ENCODE results near the gene B4GALT1. TPM values are rescaled to one million over a fixed set of nuclear protein-coding genes. Genes with fewer than 3 reads are reported as not detected.
"Not testable (repeated sequence)": the region's sequence is repeated elsewhere in the genome, so short reads cannot be mapped to it uniquely, and the experiment has no call there.

Gene B4GALT1
- total RNA-seq, 1 donor from 2014 or later, result 100 TPM

GRCh38 chr9:33167972-33168461 lies 881 bp upstream of the B4GALT1 start:
- peak in 1 of 2 donors; percentile 70 for DNase-seq (ENCODE audit: low spot score in 2 of 2)
- H3K4me1 ChIP-seq, result peaks cover 12 to 31% of the 10 kb centered on the region in 2 donors
- intact Hi-C loops (cut with DNase I), result loop anchor here (1.0 to 2.0 kb wide), 5 partner anchors 12 to 143 kb away; partner anchors contain the start of gene DNAJA1
- H3K27me3 ChIP-seq, result no peaks in the 10 kb centered on the region
- H3K36me3 ChIP-seq, result no peaks in the 10 kb centered on the region
- peak overlapping the region; percentile 85 to 90 for H3K4me3 ChIP-seq
- TF ChIP-seq CTCF (IDR thresholded peaks at IDR 0.05), result no peak
- no peaks in the 10 kb centered on the region for H3K9me3 ChIP-seq
- H3K27ac ChIP-seq, result peak overlapping the region; percentile 98 to 99

GRCh38 chr9:33166231-33167083 lies 679 bp downstream of the B4GALT1 start:
- peak in 1 of 2 donors; percentile 74 for DNase-seq (ENCODE audit: low spot score in 2 of 2)
- Histone ChIP-seq H3K4me1 (peaks cover 13 to 34% of the 10 kb centered on the region in 2 donors), H3K27me3 (no peaks in the 10 kb centered on the region), H3K4me3 (peak overlapping the region; percentile 85 to 90), H3K36me3 (no peaks in the 10 kb centered on the region), H3K27ac (peak overlapping the region; percentile 98 to 99), H3K9me3 (no peaks in the 10 kb centered on the region)
- no peak for TF ChIP-seq CTCF (IDR thresholded peaks at IDR 0.05)
- intact Hi-C loops (cut with DNase I), result loop anchor here (1.0 to 2.0 kb wide), 4 partner anchors 32 to 141 kb away; partner anchors contain the start of gene DNAJA1

- H3K27ac ChIP-seq, result peak overlapping the region; percentile 98 to 99
- intact Hi-C loops (cut with DNase I), result loop anchor here (2.0 kb wide), 2 partner anchors 59 to 85 kb away; no protein-coding TSS in a partner anchor
- H3K9me3 ChIP-seq, result no peaks in the 10 kb centered on the region
- no peaks in the 10 kb centered on the region for H3K36me3 ChIP-seq
- DNase-seq (ENCODE audit: low spot score in 2 of 2), result peak in 1 of 2 donors; percentile 84
- TF ChIP-seq CTCF (IDR thresholded peaks at IDR 0.05), result no peak
- H3K27me3 ChIP-seq, result no peaks in the 10 kb centered on the region
- peak overlapping the region; percentile 85 to 90 for H3K4me3 ChIP-seq
- peaks cover 16 to 42% of the 10 kb centered on the region in 2 donors for H3K4me1 ChIP-seq
These were observed 1.6 kb downstream of the B4GALT1 start for GRCh38 chr9:33165263-33166151.

GRCh38 chr9:33164921-33165262 lies 2.2 kb downstream of the B4GALT1 start:
- H3K36me3 ChIP-seq; DNase-seq (ENCODE audit: low spot score in 2 of 2); intact Hi-C loops (cut with DNase I); H3K9me3 ChIP-seq; H3K27me3 ChIP-seq: not testable (repeated sequence)
- peak overlapping the region; percentile 85 to 90 for H3K4me3 ChIP-seq
- peaks cover 22 to 48% of the 10 kb centered on the region in 2 donors for H3K4me1 ChIP-seq
- peak overlapping the region; percentile 98 to 99 for H3K27ac ChIP-seq

GRCh38 chr9:33164138-33164809 lies 2.9 kb downstream of the B4GALT1 start:
- Histone ChIP-seq H3K4me3 (peak overlapping the region; percentile 85 to 90), H3K27me3 (no peaks in the 10 kb centered on the region), H3K9me3 (no peaks in the 10 kb centered on the region), H3K4me1 (peaks cover 27 to 54% of the 10 kb centered on the region in 2 donors), H3K27ac (peak overlapping the region; percentile 98 to 99), H3K36me3 (no peaks in the 10 kb centered on the region)
- no peak for DNase-seq (ENCODE audit: low spot score in 2 of 2)
- intact Hi-C loops (cut with DNase I), result no loop called here
- no peak for TF ChIP-seq CTCF (IDR thresholded peaks at IDR 0.05)

All from ascending aorta (tissue), 2 donors.